Measurements from ENCODE around the gene PAQR5.
"Not testable (repeated sequence)": the region's sequence is repeated elsewhere in the genome, so short reads cannot be mapped to it uniquely, and the experiment has no call there.

The PAQR5 gene

GRCh38 chr15:69433831-69434230 is 135.1 kb downstream of the PAQR5 start:
- H3K4me1 ChIP-seq (ENCODE audit: control insufficient read depth in 5 of 5, insufficient read depth in 5 of 5, low read length in 5 of 5) = no peaks in the 10 kb centered on the region
- H3K27me3 ChIP-seq (ENCODE audit: control insufficient read depth in 5 of 5, insufficient read depth in 4 of 5, low read length in 5 of 5) = no peaks in the 10 kb centered on the region
- H3K36me3 ChIP-seq (ENCODE audit: control insufficient read depth in 5 of 5, insufficient read depth in 5 of 5, low read length in 5 of 5) = no peaks in the 10 kb centered on the region
- H3K9me3 ChIP-seq (ENCODE audit: control insufficient read depth in 5 of 5, low read length in 5 of 5) = no peaks in the 10 kb centered on the region
- no peak overlapping the region for H3K9ac ChIP-seq (ENCODE audit: low read length in 5 of 5)
- H3K27ac ChIP-seq (ENCODE audit: low read depth, low read length) = no peak overlapping the region
- no peak overlapping the region for H3K4me3 ChIP-seq (ENCODE audit: low read depth in 1 of 5, low read length in 5 of 5)

DNA sequence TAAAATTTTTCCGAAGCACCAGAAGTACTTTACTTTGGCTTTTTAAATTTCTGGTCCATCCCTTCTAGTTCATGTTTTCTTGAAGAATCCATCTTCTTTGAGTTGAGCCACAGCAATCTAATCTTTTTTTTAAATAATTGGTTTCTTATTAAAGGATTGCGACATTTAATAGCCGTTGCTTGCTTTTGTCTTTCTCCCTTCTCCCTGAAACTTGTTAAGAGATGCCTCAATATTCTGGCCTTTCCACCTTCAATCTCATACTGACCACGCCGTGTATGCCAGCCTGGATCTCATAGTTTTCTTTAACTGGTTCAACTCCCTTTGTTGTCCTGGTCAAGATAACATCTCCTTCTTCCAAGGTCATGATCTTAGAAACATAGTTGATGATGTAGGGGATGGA is 135.5 kb downstream of the PAQR5 start:
- H3K27me3 ChIP-seq (ENCODE audit: control insufficient read depth in 5 of 5, insufficient read depth in 4 of 5, low read length in 5 of 5) = no peaks in the 10 kb centered on the region
- H3K4me3 ChIP-seq (ENCODE audit: low read depth in 1 of 5, low read length in 5 of 5) = no peak overlapping the region
- no peaks in the 10 kb centered on the region for H3K9me3 ChIP-seq (ENCODE audit: control insufficient read depth in 5 of 5, low read length in 5 of 5)
- H3K27ac ChIP-seq (ENCODE audit: low read depth, low read length) = no peak overlapping the region
- H3K4me1 ChIP-seq (ENCODE audit: control insufficient read depth in 5 of 5, insufficient read depth in 5 of 5, low read length in 5 of 5) = no peaks in the 10 kb centered on the region
- no peaks in the 10 kb centered on the region for H3K36me3 ChIP-seq (ENCODE audit: control insufficient read depth in 5 of 5, insufficient read depth in 5 of 5, low read length in 5 of 5)
- H3K9ac ChIP-seq (ENCODE audit: low read length in 5 of 5) = no peak overlapping the region

- no peaks in the 10 kb centered on the region for H3K4me1 ChIP-seq (ENCODE audit: control insufficient read depth in 5 of 5, insufficient read depth in 5 of 5, low read length in 5 of 5)
- H3K4me3 ChIP-seq (ENCODE audit: low read depth in 1 of 5, low read length in 5 of 5) = no peak overlapping the region
- H3K27ac ChIP-seq (ENCODE audit: low read depth, low read length) = no peak overlapping the region
- no peaks in the 10 kb centered on the region for H3K9me3 ChIP-seq (ENCODE audit: control insufficient read depth in 5 of 5, low read length in 5 of 5)
- H3K9ac ChIP-seq (ENCODE audit: low read length in 5 of 5) = no peak overlapping the region
- no peaks in the 10 kb centered on the region for H3K27me3 ChIP-seq (ENCODE audit: control insufficient read depth in 5 of 5, insufficient read depth in 4 of 5, low read length in 5 of 5)
- H3K36me3 ChIP-seq (ENCODE audit: control insufficient read depth in 5 of 5, insufficient read depth in 5 of 5, low read length in 5 of 5) = no peaks in the 10 kb centered on the region
Observed at GRCh38 chr15:69434679-69435078, 136.0 kb downstream of the PAQR5 start.

DNA sequence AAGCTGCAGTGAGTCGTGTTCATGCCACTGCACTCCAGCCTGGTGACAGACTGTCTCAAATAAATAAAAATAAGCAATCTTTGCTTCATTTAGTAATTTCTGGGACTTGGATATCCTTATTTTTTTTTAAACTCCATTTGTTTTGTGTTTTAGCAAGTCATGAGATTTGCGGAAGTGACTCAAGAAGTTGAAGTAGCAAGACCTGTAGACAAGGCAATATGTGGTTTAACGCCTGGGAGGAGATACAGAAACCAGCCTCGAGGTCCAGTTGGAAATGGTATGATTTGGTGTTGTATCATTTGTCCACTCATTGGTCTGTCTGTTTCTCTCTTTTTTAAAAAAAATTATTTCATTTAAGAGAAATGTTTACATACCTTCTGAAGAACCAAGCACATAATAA is 137.3 kb downstream of the PAQR5 start:
- H3K9ac ChIP-seq (ENCODE audit: low read length in 5 of 5) = no peak overlapping the region
- H3K9me3 ChIP-seq (ENCODE audit: control insufficient read depth in 5 of 5, low read length in 5 of 5) = no peaks in the 10 kb centered on the region
- H3K27ac ChIP-seq (ENCODE audit: low read depth, low read length) = no peak overlapping the region
- H3K4me1 ChIP-seq (ENCODE audit: control insufficient read depth in 5 of 5, insufficient read depth in 5 of 5, low read length in 5 of 5) = no peaks in the 10 kb centered on the region
- H3K4me3 ChIP-seq (ENCODE audit: low read depth in 1 of 5, low read length in 5 of 5) = no peak overlapping the region
- no peaks in the 10 kb centered on the region for H3K27me3 ChIP-seq (ENCODE audit: control insufficient read depth in 5 of 5, insufficient read depth in 4 of 5, low read length in 5 of 5)
- H3K36me3 ChIP-seq (ENCODE audit: control insufficient read depth in 5 of 5, insufficient read depth in 5 of 5, low read length in 5 of 5) = no peaks in the 10 kb centered on the region

GRCh38 chr15:69436951-69437350 is 138.2 kb downstream of the PAQR5 start:
- Histone ChIP-seq H3K27me3 (ENCODE audit: control insufficient read depth in 5 of 5, insufficient read depth in 4 of 5, low read length in 5 of 5) (no peaks in the 10 kb centered on the region), H3K9ac (ENCODE audit: low read length in 5 of 5) (no peak overlapping the region), H3K4me3 (ENCODE audit: low read depth in 1 of 5, low read length in 5 of 5) (no peak overlapping the region)

DNA sequence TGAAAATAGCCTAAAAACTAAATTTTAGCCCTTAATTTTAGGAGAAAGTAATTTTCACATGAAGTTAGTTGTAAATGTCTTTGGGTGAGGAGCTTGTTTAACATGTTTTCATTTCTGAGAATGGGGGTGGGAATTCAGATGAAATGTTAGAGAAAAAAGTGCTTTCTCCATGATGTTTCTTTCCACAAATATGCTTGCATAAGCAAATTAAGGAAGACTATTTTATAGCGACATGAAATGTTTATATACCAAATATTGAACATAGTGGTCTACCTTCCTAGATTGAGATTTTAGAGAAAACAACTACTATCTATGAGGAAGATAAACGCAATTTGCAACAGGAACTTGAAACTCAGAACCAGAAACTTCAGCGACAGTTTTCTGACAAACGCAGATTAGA is 140.9 kb downstream of the PAQR5 start:
- no peak overlapping the region for H3K9ac ChIP-seq (ENCODE audit: low read length in 5 of 5)
- no peaks in the 10 kb centered on the region for H3K27me3 ChIP-seq (ENCODE audit: control insufficient read depth in 5 of 5, insufficient read depth in 4 of 5, low read length in 5 of 5)
- H3K4me3 ChIP-seq (ENCODE audit: low read depth in 1 of 5, low read length in 5 of 5) = no peak overlapping the region
- no peaks in the 10 kb centered on the region for H3K9me3 ChIP-seq (ENCODE audit: control insufficient read depth in 5 of 5, low read length in 5 of 5)
- no peaks in the 10 kb centered on the region for H3K4me1 ChIP-seq (ENCODE audit: control insufficient read depth in 5 of 5, insufficient read depth in 5 of 5, low read length in 5 of 5)
- H3K36me3 ChIP-seq (ENCODE audit: control insufficient read depth in 5 of 5, insufficient read depth in 5 of 5, low read length in 5 of 5) = no peaks in the 10 kb centered on the region
- no peak overlapping the region for H3K27ac ChIP-seq (ENCODE audit: low read depth, low read length)

More at GRCh38 chr15:69436951-69437350, 138.2 kb downstream of the PAQR5 start:
- Histone ChIP-seq H3K9me3 (ENCODE audit: control insufficient read depth in 5 of 5, low read length in 5 of 5) (no peaks in the 10 kb centered on the region), H3K27ac (ENCODE audit: low read depth, low read length) (no peak overlapping the region), H3K36me3 (ENCODE audit: control insufficient read depth in 5 of 5, insufficient read depth in 5 of 5, low read length in 5 of 5) (no peaks in the 10 kb centered on the region), H3K4me1 (ENCODE audit: control insufficient read depth in 5 of 5, insufficient read depth in 5 of 5, low read length in 5 of 5) (no peaks in the 10 kb centered on the region)

GRCh38 chr15:69443032-69443611 is 144.4 kb downstream of the PAQR5 start:
- Histone ChIP-seq H3K36me3 (ENCODE audit: control insufficient read depth in 5 of 5, insufficient read depth in 5 of 5, low read length in 5 of 5) (no peaks in the 10 kb centered on the region), H3K4me1 (ENCODE audit: control insufficient read depth in 5 of 5, insufficient read depth in 5 of 5, low read length in 5 of 5) (no peaks in the 10 kb centered on the region), H3K4me3 (ENCODE audit: low read depth in 1 of 5, low read length in 5 of 5) (no peak overlapping the region), H3K9ac (ENCODE audit: low read length in 5 of 5) (no peak overlapping the region), H3K9me3 (ENCODE audit: control insufficient read depth in 5 of 5, low read length in 5 of 5) (no peaks in the 10 kb centered on the region), H3K27me3 (ENCODE audit: control insufficient read depth in 5 of 5, insufficient read depth in 4 of 5, low read length in 5 of 5) (no peaks in the 10 kb centered on the region), H3K27ac (ENCODE audit: low read depth, low read length) (no peak overlapping the region)

DNA sequence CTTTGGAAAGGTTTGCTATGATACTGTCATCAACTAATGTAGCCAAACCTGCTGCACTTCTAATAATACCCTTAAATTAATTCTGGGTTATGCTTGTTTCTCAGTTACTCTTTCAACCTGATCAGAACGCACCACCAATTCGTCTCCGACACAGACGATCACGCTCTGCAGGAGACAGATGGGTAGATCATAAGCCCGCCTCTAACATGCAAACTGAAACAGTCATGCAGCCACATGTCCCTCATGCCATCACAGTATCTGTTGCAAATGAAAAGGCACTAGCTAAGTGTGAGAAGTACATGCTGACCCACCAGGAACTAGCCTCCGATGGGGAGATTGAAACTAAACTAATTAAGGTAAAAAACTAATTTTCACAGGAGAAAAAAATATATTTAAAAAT is 146.0 kb downstream of the PAQR5 start:
- Histone ChIP-seq H3K4me3 (ENCODE audit: low read depth in 1 of 5, low read length in 5 of 5) (no peak overlapping the region), H3K27ac (ENCODE audit: low read depth, low read length) (no peak overlapping the region), H3K27me3 (ENCODE audit: control insufficient read depth in 5 of 5, insufficient read depth in 4 of 5, low read length in 5 of 5) (no peaks in the 10 kb centered on the region), H3K9me3 (ENCODE audit: control insufficient read depth in 5 of 5, low read length in 5 of 5) (no peaks in the 10 kb centered on the region), H3K36me3 (ENCODE audit: control insufficient read depth in 5 of 5, insufficient read depth in 5 of 5, low read length in 5 of 5) (no peaks in the 10 kb centered on the region), H3K9ac (ENCODE audit: low read length in 5 of 5) (no peak overlapping the region), H3K4me1 (ENCODE audit: control insufficient read depth in 5 of 5, insufficient read depth in 5 of 5, low read length in 5 of 5) (no peaks in the 10 kb centered on the region)

DNA sequence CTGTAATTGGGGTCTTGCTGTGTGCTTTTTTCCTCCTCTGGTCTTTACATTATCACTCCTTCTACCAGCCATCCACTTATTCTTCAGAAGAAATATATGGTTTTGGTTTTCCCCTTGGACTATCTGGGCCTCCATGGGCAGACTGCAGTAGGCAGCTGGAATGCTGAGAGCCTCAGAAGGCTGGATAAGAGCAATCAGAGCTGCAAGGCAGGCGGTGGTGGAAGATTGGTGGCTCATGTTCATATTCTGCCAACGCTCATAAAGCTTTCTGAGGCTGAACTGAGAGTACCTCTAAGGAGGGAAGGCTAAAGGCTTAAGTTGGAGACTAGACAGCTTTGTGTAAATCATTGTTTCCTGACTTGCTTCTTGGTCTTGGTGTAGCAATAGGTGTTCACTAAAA is 148.2 kb downstream of the PAQR5 start:
- Histone ChIP-seq H3K9ac (ENCODE audit: low read length in 5 of 5) (peak overlapping the region in 1 of 5 donors; percentile 8), H3K9me3 (ENCODE audit: control insufficient read depth in 5 of 5, low read length in 5 of 5) (no peaks in the 10 kb centered on the region), H3K4me3 (ENCODE audit: low read depth in 1 of 5, low read length in 5 of 5) (no peak overlapping the region), H3K27ac (ENCODE audit: low read depth, low read length) (no peak overlapping the region), H3K27me3 (ENCODE audit: control insufficient read depth in 5 of 5, insufficient read depth in 4 of 5, low read length in 5 of 5) (no peaks in the 10 kb centered on the region), H3K4me1 (ENCODE audit: control insufficient read depth in 5 of 5, insufficient read depth in 5 of 5, low read length in 5 of 5) (peaks cover under 1 to 4% (median 4%) of the 10 kb centered on the region in 5 donors), H3K36me3 (ENCODE audit: control insufficient read depth in 5 of 5, insufficient read depth in 5 of 5, low read length in 5 of 5) (no peaks in the 10 kb centered on the region)

DNA sequence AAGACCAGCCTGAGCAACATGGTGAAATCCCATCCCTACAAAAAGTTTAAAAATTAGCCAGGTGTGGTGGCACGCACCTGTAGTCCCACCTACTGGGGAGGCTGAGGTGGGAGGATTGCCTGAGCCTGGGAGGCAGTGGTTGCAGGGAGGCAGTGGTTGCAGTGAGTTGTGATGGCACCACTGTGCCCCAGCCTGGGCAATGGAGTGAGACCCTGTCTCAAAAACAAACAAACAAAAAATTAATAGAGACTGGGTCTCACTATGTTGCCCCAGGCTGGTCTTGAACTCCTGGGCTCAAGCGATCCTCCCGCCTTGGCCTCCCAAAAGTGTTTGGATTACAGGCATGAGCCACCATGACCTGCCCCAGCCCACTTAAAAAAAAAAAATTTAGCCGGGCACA is 151.5 kb downstream of the PAQR5 start:
- H3K27me3 ChIP-seq (ENCODE audit: control insufficient read depth in 5 of 5, insufficient read depth in 4 of 5, low read length in 5 of 5); H3K36me3 ChIP-seq (ENCODE audit: control insufficient read depth in 5 of 5, insufficient read depth in 5 of 5, low read length in 5 of 5); H3K27ac ChIP-seq (ENCODE audit: low read depth, low read length); H3K4me3 ChIP-seq (ENCODE audit: low read depth in 1 of 5, low read length in 5 of 5); H3K9me3 ChIP-seq (ENCODE audit: control insufficient read depth in 5 of 5, low read length in 5 of 5); H3K9ac ChIP-seq (ENCODE audit: low read length in 5 of 5): not testable (repeated sequence)
- H3K4me1 ChIP-seq (ENCODE audit: control insufficient read depth in 5 of 5, insufficient read depth in 5 of 5, low read length in 5 of 5) = peaks cover 8 to 33% (median 30%) of the 10 kb centered on the region in 5 donors

All from subcutaneous abdominal adipose tissue (tissue), 5 donors.